Kidney tubule cell (primary cell): ENCODE data around the gene TSPAN19.

Experiments used
- DNase-seq: peaks from one replicate; pipeline ENCODE4 v3.0.0-alpha.2; 2018; ENCODE audit warnings: low spot score

TSPAN19 gene

GRCh38 chr12:85000729-85001128 is 35.3 kb downstream of the TSPAN19 start:
- DNase-seq: no peak

- no peak for DNase-seq
Measured at GRCh38 chr12:84998341-84998740, 37.7 kb downstream of the TSPAN19 start.

- DNase-seq: no peak
Measured at GRCh38 chr12:84996759-84997158, 39.3 kb downstream of the TSPAN19 start.

- no peak for DNase-seq
Measured at GRCh38 chr12:84995641-84996040, 40.4 kb downstream of the TSPAN19 start.

GRCh38 chr12:84994426-84994825 is 41.7 kb downstream of the TSPAN19 start:
- no peak for DNase-seq

- DNase-seq: no peak
Measured at GRCh38 chr12:84986586-84986985, 49.5 kb downstream of the TSPAN19 start.

GRCh38 chr12:84986117-84986516 is 50.0 kb downstream of the TSPAN19 start:
- no peak for DNase-seq

GRCh38 chr12:84983289-84983688 is 52.8 kb downstream of the TSPAN19 start:
- no peak for DNase-seq

- no peak for DNase-seq
Measured at GRCh38 chr12:84982888-84983287, 53.2 kb downstream of the TSPAN19 start.

- no peak for DNase-seq
Measured at GRCh38 chr12:84978921-84979320, 57.2 kb downstream of the TSPAN19 start.

- DNase-seq: no peak
Measured at GRCh38 chr12:84976133-84976532, 59.9 kb downstream of the TSPAN19 start.

GRCh38 chr12:84974155-84974815 is 61.8 kb downstream of the TSPAN19 start:
- DNase-seq: no peak

GRCh38 chr12:84973026-84973425 is 63.1 kb downstream of the TSPAN19 start:
- DNase-seq: no peak

GRCh38 chr12:84969226-84969625 is 66.9 kb downstream of the TSPAN19 start:
- DNase-seq: no peak
